ENCODE results near the gene TRIM41.
A peak's percentile ranks its signal among the peaks of the same experiment; 100 is the strongest.
"Not testable (repeated sequence)": the region's sequence is repeated elsewhere in the genome, so short reads cannot be mapped to it uniquely, and the experiment has no call there.

The TRIM41 gene

DNA sequence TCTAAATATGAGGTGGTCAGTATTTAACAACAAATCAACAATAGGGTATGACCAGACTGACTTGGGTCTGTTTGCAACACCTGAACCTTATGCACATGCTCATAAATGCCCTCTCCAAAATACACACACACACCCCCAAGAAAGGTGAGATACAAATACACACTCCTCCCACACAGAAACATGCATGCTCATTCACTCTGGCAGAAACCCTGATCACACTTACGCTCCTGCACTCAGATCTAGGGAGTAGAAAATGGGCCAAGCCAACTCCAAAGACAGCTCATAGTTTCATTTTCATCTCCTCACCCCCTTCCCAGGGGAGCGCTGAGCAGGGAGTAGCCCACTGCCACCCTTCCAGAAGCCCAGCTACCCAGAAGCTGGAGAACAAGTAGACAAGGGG lies 29.4 kb upstream of the TRIM41 start:
- DNase-seq, result no peak

DNA sequence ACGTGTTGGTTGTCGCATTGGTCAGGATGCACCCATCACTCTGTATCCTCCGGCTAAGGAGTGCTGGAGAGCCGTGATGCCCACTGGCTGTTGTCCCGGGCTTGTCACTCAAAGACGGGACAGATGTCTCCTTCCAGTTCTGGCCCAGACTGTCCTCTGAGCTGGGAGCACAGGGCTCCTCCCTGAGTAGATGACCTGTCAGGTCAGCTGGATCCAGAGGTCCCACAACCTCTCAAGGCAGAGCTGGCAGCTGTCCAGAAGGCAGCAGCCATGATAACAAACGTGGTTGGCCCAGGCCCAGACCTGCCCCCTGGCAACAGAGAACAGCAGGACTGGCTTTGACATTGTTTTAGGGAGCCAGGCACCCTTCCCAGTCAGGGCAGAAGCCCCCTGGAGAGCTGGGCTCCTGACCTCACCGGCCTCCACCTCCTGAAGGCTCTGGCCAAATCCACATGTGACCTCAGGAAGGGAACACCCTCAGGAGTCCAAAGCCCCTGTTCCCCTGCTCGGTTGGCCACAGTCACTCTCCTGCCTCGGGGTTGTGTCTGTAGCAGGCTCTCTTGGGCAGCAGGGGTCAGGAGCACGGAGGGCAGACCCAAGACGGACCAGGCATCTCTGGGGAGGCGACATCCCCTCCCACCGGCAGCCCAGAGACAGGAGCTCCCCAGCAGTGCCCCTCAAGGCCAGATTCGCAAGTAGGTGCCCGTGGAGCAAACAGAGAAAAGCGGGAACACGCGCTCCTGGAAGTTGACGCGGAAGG lies 28.4 kb upstream of the TRIM41 start:
- DNase-seq, result no peak

DNA sequence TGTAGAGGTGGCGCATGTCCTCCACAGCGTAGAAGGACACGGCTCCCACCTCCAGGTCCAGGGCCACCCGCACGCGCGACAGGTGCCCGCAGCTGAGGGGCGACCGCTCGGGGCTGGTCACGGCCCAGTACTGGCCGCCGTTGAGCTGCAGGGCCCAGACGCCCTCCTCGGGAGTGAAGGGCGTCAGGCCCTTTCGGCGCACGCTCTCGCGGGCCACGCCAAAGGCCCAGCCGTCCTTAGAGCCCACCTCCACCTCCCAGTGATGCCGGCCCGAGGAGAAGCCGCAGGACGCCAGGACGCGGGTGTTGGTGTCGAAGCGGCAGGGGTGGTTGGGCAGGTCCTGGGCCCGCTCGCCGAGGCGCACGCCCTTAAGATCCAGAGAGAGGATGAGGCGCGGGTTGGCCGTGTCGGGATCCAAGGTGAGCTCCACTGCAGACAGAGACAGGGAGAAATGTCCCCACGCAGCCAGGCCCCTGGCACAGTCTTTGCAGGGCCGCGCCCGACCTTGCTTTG lies 27.8 kb upstream of the TRIM41 start:
- DNase-seq, result no peak

DNA sequence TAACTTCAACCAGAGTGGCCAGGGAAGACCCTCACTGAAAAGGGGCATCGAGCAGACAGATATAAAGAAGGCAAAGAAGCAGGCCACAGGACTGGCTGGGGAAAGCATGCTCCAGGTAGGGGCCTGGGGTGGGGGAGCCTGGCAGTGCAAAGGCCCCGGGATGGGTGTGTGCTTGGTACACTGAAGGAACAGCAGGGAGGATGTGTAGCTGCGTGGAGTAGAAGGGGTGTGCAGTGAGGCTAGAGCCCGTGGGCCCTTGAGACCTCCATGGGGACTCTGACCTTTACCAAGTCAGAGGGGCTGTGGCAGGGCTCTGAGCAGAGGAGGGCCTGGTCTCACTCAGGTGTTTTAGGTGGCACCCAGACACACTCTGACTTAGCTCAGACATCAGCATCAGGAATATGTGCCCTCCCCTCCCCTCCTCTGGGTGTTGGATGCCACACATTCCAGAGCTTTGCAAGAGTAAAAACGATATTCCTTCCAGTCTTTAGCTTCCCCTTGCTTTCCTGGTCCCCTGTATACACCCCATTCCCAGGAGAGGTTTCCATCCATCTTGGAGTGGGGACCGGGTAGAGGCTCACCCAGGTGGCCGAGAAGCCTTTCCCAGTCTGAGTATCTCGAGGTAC lies 25.6 kb upstream of the TRIM41 start:
- DNase-seq, result no peak

DNA sequence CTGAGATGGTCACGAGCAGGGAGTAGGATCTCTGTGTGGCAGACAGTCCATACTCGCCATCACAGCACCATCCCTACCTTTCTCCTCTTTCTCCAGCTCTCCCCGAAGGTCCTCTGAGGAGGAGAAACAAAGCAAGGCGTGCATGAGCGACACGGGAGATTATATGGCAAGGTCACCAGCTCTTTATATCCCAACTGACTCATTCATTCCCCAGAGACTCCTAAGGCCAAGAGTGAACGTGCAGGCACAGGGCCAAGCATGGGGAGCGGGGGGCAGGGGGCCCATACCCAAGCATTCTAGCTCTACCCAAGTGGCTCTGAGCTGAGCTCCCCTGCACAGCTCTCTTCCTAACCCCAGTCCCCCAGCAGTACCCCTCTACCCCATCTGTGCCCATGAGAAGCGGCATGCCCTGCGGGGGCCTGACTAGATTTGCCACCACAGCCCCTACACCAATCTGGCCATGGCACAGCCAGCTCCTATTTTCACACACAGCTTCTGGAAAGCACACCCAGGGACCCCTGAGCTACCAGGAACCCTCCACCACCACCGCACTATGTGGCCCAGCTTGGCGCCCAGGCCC lies 24.9 kb upstream of the TRIM41 start:
- DNase-seq, result no peak

DNA sequence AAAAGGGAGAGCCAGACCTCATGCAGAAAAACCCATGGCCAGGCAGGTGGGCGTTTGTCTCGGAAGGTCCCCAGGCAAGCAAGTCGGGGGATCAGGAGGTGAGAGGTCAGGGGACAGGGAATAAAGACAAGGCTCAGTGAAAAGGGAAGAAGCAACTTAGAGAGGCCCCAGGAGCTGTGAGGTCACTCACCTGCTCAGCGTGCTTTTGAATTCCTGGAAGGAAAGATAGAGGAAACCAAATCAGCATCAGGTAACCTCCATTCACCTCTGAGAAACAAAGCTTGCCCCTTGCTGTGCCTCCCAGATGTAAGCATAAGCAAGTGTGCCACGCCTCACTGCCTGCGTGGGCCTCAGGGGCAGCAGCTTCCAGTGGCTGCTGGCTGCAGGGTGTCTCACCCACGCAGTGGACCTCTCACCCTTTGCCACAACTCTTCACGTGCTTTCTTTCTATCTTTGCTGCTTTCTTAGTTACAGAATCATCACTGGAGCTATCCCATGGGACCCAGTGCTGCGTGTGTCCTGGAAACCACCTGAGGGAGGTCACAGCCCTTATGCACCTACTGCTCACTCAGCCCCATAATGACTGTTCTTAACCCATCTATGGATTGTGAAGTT lies 24.1 kb upstream of the TRIM41 start:
- DNase-seq, result no peak

DNA sequence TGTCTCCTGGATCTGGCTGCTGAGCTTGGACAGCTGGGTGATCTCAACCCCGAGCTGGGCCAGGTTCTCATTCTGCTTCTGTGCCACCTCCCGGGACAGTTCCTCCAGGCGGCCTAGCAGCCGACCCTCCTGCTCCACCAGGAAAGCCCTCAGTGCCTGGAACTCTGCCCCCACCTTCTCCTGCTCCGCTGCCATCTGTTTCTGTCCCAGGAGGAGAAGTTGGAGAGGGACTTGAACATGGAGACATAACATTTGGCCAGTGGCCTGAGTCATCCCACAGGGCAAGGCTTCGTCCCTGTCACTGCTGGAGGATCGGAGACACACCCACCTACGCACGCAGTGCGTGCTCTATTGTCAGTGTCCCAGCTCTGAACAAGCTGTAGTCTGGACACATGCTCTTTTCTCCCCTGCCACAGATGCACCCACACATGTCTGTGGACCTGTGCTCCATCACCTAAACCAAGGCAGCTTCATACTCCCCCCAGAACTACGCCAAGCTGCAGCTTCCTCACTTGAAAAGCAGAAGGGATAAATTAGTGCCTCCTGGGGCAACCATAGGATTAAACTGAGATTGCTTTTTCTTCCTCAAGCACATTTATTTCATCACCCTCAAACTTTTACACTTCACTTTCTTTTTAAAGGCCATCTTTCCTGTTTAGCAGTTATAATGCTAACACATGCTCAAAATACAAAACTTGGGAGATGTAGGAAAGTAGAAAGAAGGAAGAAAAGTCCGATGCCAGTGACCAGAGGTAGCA lies 23.0 kb upstream of the TRIM41 start:
- no peak for DNase-seq

DNA sequence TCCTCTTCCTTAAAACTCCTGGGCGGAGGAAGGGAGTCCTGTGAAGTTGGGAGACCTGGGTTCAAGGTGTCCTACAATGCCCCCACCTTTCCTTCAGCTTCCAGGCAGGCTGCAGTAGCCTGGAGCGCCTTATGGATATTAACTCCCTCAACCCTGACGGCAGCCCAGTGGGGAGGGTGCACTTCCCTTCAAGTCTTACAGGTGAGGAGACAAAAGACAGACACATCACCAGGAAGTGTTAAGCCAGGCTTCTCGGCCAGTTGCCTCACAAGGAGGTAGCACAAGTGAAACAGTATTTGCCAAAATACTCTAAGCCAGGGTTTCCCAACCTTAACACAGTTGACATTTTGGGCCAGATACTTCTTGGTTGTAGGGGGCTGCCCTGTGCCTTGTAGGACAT lies 22.3 kb upstream of the TRIM41 start:
- DNase-seq, result no peak

DNA sequence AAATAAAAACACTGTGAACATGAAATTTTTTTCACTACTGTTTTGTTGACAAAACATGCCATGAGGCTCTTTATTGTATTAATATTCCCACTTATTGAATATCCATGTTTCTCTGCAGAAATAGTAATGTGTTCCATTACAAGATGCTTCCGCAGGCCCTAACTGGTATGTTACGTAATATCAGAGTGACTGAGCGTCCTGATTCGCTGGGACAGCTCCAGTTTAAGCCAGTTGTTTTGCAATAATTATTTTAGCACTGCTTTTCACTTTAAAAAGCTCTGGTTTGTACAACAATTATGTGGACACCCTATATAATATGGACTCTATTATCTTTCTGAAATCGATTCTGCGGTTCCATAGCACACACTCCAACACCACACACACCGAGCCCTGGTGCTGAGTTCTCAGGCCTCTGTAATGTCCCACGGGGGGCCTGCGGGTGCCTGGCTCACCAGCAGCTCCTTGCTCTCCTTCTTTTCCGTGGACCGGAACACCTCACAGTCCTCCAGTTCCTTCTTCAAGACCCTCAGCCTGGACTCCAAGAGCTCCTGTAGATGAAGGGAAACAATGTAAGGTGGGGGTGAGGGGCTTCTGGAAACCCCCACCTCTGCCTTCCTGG lies 19.9 kb upstream of the TRIM41 start:
- no peak for DNase-seq

DNA sequence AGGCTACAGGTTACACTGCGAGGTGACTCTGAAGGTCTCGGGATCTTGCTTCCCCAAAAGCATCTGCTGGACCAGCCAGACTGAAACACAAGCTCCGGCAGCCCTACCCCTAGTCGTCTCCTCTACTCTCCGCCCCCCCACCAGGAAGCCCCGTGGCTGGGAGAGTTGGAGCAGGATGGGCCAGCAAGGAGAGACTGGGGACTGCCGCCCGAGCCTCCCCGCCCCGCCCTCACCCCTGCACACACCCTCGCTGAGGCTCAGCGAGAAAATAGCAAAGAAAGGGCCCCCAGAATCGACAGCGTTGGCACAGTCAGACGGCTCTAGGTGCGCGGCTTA lies 19.3 kb upstream of the TRIM41 start:
- DNase-seq, result no peak

DNA sequence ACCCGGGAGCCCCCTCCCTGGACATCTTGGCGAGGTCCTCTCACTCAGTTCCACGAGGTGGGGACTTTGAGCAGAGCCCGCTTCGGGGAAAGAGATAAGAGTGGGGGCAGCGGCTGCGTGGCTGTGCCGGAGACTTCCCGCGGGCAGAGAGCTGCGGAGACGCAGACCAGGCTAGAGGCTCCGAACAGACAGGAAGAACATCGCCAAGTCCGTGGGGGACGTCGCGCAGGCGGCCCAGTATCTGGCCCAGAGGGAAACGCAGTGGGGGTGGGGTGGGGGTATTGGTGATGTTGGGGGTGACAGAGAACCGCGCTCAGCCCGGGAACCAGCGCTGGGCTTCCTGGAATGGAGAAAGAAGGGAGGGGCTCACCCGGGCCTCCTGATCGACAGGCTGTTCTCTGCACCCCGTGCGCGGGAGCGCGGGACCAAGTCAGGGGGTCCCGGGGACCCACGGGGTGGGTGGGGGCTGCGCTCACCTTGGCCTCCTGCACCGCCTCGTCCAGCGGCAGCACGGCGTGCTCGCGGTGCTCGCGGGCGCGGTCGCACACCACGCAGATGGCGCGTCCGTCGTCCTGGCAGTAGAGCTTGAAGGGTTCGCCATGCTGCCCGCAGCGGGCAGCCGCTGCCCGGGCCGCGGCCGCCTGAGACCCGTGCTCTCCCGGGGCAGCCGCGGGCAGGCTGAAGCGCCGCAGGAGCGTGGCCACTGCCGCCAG lies 18.8 kb upstream of the TRIM41 start:
- no peak for DNase-seq

DNA sequence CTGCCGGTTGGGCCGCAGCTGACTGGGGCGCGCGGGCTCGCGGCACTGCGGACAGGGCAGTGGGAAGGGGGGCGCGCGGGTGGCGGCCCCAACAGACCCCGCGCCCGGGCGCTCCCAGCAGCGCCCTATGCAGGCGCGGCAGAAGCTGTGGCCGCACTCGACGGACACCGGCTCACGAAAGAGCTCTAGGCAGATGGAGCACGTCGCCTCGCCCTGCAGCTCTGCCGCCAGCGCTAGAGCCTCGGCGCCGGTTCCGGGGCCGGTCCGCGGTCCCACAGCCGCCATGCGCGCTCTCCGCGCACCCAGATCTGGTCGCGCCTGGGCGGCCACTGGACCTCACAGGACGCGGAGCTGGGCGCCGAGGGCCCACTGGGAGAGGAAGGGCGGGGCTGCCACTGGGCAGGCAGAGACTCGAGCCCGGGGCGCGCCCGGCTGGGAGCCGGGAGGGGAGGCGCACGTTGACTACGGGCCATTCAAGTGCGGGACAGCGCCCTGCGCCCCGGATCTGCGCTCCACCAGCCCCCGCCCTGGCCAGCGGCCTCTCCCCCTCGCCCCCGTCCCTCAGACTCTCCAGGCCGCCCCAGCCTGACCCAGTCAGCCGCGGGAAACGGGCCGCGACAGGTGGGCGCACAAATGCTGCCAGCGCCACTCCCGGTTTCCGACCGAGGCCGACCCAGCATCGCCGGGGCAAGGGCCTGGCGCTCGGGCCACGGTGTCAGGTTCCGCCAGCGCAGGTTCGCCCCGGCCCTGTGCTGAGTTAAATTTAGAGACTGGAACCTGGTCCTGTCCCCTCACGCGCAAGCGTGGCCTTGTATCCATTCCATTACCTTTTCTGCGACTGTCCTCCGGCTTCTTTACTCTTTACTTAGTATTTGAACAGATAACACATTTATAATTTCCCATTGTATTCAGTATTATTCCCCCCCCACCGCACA lies 18.0 kb upstream of the TRIM41 start, which contains the start of gene TRIM7:
TRIM7 (minus strand) TSS at position 371 of the 935 bp plus-strand sequence; CDS start at position 285, 86 bp downstream.
- DNase-seq, result no peak

DNA sequence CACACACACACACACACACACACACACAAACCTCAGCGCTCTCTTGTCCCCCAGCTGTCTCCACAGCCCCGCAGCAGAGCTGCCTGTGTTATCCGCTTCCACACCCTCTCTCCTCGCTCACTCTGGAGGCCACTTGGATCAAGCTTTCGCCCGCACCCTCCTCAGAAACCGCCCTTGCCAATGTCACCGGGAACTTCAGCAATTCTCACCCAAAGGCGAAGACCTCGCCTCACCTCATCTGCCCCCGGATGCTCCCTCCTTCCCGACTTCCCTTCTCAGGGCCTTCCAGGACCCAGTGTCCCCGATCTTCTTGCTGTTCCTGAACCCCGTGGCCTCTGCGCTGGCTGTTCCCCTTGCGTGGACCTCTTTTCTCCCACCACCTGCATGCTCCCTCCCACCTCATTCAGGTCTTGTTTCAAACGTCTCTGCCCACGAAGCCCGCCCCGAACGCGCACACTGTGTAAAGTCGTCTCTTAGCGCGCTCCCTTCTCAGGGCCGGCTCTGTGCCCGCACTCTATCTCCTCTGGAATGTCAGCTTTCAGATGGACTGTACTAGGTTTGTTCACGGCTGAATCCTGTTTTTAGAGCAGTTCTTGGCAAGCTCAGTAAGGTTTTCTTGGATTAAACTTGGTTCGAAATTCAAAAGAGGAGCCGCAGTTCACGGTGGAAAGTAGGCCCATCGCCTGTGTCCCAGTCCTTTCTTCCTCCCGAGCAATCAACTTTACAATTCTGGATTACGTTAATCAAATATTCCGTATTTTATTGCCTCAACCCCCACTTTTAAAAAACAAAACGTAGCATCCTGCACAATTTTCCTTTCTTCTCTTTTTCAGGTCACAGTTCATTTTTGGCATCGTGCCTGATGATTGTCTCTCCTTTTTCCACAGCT lies 17.1 kb upstream of the TRIM41 start:
- peak; percentile 40 to 46 for DNase-seq

DNA sequence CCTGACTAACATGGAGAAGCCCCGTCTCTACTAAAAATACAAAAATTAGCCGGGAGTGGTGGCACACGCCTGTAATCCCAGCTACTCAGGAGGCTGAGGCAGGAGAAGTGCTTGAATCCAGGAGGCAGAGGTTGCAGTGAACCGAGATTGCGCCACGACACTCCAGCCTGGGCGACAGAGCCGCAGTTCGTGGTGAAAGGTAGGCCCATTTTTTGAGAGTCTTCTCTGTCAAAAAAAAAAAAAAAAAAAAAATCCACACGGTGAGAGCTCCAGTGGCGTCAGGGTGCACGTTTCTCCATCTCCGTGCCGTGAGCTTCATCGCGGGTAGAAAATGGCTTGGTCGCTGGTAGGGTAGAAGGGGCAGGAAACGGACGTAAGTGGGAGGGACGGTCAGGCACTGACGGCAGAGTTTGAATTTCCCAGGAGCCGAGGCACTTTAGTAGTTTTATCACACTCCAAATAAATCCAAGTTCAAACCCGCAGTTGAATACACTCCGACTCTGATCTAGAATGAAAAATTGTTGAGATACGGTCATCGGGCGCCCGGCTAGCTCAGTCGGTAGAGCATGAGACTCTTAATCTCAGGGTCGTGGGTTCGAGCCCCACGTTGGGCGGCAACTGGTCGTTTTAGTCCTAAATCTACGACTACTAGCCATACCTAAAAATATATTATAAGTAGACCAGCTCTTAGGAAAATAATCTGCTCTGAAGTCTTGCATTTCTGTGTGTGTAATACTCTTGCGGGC lies 15.7 kb upstream of the TRIM41 start:
- peak; percentile 74 to 81 for DNase-seq

DNA sequence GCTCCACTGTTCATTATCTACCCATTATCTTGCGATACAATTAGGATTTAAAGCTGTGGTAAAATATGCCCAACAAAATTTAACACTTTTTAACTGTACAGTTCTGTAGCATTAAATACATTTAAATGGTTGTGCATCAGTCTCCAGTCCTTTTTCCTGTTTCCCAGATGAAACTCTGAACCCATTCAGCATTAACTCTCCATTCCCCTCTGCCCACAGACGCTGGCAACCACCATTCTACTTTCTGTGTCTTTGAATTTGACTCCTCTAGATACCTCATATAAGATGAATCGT lies 15.2 kb upstream of the TRIM41 start:
- no peak for DNase-seq

DNA sequence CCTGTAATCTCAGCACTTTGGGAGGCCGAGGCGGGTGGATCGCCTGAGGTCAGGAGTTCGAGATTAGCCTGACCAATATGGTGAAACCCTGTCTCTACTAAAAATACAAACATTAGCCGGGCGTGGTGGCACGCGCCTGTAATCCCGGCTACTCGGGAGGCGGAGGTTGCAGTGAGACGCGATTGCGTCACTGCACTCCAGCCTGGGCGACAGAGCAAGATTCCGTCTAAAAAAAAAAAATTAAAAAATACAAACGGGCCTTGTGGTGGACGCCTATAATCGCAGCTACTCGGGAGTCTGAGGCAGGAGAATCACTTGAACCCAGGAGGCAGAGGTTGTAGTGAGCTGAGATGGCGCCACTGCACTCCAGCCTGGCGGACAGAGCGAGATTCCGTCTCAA lies 14.1 kb upstream of the TRIM41 start:
- not testable (repeated sequence) for DNase-seq

DNA sequence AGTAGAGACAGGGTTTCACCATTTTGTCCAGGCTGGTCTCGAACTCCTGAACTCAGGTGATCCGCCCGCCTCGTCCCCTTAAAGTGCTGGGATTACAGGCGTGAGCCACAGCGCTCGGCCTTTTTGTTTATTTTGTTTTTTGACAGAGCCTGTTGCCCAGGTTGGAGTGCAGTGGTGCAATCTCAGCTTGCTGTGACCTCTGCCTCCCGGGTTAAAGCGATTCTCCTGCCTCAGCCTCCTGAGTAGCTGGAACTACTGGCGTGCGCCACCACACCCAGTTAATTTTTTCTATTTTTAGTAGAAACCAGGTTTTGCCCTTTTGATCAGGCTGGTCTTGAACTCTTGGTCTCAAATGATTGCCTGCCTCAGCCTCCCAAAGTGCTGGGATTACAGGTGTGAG lies 12.9 kb upstream of the TRIM41 start:
- DNase-seq, result not testable (repeated sequence)

DNA sequence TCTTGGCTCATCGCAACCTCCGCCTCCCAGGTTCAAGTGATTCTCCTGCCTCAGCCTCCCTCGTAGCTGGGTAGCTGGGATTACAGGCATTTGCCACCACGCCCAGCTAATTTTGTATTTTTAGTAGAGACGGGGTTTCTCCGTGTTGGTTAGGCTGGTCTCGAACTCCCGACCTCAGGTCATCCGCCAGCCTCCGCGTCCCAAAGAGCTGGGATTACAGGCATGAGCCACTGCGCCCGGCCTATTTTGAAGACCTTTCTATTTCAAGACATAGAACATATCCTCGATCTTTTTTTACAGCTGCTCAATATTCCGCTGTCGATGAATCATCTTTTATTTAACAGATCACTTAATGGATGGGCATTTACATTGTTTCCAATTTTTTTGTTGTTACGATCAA lies 12.4 kb upstream of the TRIM41 start:
- DNase-seq, result not testable (repeated sequence)

DNA sequence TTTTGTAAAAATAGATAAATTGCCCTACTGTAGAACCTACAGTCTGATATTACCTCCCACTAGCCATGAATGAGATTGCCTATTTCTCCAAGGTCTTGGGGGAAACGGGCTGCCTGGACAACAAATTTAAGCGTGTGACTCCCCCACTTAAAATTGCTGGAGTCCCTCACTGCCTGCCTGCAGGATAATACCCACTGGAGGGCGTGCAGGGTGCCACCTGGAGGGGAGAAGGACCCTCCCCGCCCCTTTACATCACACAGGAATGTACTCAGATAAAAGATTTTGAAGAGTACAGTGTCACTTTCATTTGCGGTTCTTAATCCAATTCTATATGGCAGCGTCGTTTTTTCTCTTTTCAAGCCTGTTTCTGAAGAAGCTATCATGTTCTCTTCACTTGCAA lies 11.9 kb upstream of the TRIM41 start:
- no peak for DNase-seq

Data from activated CD4-positive, alpha-beta T cell treated with anti-CD3 and anti-CD28 coated beads for 4 hours (primary cell).